ENCODE data around the gene PRTG. TPM values are rescaled to one million over a fixed set of nuclear protein-coding genes. Genes with fewer than 3 reads are reported as not detected.

The PRTG gene
- total RNA-seq, 1 experiment from 2014 or later = 39.1 TPM

DNA sequence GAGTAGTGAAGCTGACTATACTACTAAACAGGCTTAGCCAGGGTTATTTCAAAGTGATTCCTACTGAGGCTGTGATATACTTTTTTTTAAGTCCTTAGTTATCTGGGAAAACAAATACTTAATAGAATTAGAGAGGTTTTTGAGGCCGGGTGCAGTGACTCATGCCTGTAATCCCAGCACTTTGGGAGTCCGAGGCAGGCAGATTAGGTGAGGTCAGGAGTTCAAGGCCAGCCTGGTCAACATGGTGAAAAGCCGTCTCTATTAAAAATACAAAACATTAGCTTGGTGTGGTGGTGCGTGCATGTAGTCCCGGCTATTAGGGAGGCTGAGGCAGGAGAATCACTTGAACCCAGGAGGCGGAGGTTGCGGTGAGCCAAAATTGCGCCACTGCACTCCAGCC, 34.2 kb downstream of the PRTG start:
- no peaks in the 10 kb centered on the region for H3K9me3 ChIP-seq
- H3K27me3 ChIP-seq (replicated peaks; ENCODE audit: control insufficient read depth, insufficient read depth, low read length) = no peaks in the 10 kb centered on the region
- Mint-ChIP-seq H3K4me3 (ENCODE audit: unreplicated experiment) (no peak overlapping the region), H3K27ac (ENCODE audit: unreplicated experiment) (no peak overlapping the region), H3K9me3 (ENCODE audit: unreplicated experiment) (no peaks in the 10 kb centered on the region), H3K36me3 (ENCODE audit: insufficient read depth, unreplicated experiment) (peaks cover 5% of the 10 kb centered on the region), H3K27me3 (ENCODE audit: insufficient read depth, unreplicated experiment) (no peaks in the 10 kb centered on the region), H3K4me1 (ENCODE audit: low read depth, unreplicated experiment) (peaks cover 8% of the 10 kb centered on the region)
- intact Hi-C loops (cut with micrococcal nuclease; ENCODE audit: unreplicated experiment) = no loop called here
- ChIA-PET POLR2A (no interaction called here), CTCF (no interaction called here)
- H3K4me1 ChIP-seq = peaks cover 3% of the 10 kb centered on the region; the same call in 1 of the 2 replicates
- BruUV-seq (replicated peaks) = no TSS peak
- H3K36me3 ChIP-seq (ENCODE audit: control insufficient read depth, insufficient read depth, low read length) = no peaks in the 10 kb centered on the region
- no peak for DNase-seq
- TF ChIP-seq, protein P1, sequence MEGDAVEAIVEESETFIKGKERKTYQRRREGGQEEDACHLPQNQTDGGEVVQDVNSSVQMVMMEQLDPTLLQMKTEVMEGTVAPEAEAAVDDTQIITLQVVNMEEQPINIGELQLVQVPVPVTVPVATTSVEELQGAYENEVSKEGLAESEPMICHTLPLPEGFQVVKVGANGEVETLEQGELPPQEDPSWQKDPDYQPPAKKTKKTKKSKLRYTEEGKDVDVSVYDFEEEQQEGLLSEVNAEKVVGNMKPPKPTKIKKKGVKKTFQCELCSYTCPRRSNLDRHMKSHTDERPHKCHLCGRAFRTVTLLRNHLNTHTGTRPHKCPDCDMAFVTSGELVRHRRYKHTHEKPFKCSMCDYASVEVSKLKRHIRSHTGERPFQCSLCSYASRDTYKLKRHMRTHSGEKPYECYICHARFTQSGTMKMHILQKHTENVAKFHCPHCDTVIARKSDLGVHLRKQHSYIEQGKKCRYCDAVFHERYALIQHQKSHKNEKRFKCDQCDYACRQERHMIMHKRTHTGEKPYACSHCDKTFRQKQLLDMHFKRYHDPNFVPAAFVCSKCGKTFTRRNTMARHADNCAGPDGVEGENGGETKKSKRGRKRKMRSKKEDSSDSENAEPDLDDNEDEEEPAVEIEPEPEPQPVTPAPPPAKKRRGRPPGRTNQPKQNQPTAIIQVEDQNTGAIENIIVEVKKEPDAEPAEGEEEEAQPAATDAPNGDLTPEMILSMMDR (IDR thresholded peaks at IDR 0.05; ENCODE audit: insufficient read depth in 1 of 2, low read depth in 1 of 2, low read length in 1 of 2, severe bottlenecking in 1 of 2, unreplicated experiment in 1 of 2) = no peak
- H3K4me3 ChIP-seq (ENCODE audit: low read depth, low read length) = no peak overlapping the region

DNA sequence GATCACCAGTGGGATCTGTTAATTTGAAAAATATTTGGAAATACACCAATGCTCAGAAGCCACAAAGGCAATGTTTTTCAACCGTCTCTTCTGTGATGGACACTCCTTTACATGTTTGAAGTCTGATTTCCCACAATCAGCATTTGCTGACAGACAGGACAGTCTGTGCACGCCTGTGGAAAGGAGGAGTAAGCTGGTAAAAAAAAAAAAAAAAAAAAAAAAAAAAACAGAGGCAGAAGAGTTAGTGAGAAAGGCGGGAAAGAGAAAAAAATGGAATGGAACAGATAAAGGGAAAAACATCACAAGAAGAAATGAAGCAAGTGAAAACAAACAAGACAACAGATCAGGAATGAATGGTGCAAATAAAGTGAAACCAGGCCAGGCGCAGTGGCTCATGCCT, 35.0 kb downstream of the PRTG start:
- CTCF ChIA-PET = no interaction called here
- Histone ChIP-seq H3K4me1 (peaks cover 3% of the 10 kb centered on the region; the same call in 1 of the 2 replicates), H3K9me3 (no peaks in the 10 kb centered on the region), H3K4me3 (ENCODE audit: low read depth, low read length) (no peak overlapping the region), H3K27me3 (replicated peaks; ENCODE audit: control insufficient read depth, insufficient read depth, low read length) (no peaks in the 10 kb centered on the region), H3K36me3 (ENCODE audit: control insufficient read depth, insufficient read depth, low read length) (no peaks in the 10 kb centered on the region)
- H3K27ac Mint-ChIP-seq (ENCODE audit: unreplicated experiment) = peak overlapping the region; percentile 10
- no peaks in the 10 kb centered on the region for H3K27me3 Mint-ChIP-seq (ENCODE audit: insufficient read depth, unreplicated experiment)
- peaks cover 5% of the 10 kb centered on the region for H3K36me3 Mint-ChIP-seq (ENCODE audit: insufficient read depth, unreplicated experiment)
- no peaks in the 10 kb centered on the region for H3K9me3 Mint-ChIP-seq (ENCODE audit: unreplicated experiment)
- no peak for DNase-seq
- POLR2A ChIA-PET = no interaction called here
- intact Hi-C loops (cut with micrococcal nuclease; ENCODE audit: unreplicated experiment) = no loop called here
- no TSS peak for BruUV-seq (replicated peaks)
- peaks cover 8% of the 10 kb centered on the region for H3K4me1 Mint-ChIP-seq (ENCODE audit: low read depth, unreplicated experiment)
- TF ChIP-seq, protein P1 (IDR thresholded peaks at IDR 0.05; ENCODE audit: insufficient read depth in 1 of 2, low read depth in 1 of 2, low read length in 1 of 2, severe bottlenecking in 1 of 2, unreplicated experiment in 1 of 2) = no peak
- H3K4me3 Mint-ChIP-seq (ENCODE audit: unreplicated experiment) = no peak overlapping the region

DNA sequence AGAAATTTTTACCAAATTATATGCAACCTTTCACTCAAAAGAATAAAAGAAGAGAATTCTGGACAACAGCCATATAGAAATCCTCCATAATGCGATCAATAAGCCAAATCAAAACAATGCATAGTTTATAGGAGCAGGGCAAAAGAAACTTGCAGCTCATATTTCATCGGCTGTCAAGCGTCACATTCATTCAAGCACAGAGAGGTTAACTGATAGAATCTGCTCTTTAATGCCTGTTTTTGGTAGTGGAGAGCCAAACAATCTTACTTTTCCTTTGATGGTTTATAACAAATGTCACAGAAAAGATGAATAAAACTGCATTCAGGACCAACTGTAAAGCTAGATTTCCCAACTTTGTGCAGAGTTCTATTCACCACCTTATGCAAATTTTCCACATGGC, 35.4 kb downstream of the PRTG start:
- Mint-ChIP-seq H3K9me3 (ENCODE audit: unreplicated experiment) (no peaks in the 10 kb centered on the region), H3K27me3 (ENCODE audit: insufficient read depth, unreplicated experiment) (no peaks in the 10 kb centered on the region), H3K4me1 (ENCODE audit: low read depth, unreplicated experiment) (peaks cover 8% of the 10 kb centered on the region), H3K27ac (ENCODE audit: unreplicated experiment) (peak overlapping the region; percentile 10), H3K36me3 (ENCODE audit: insufficient read depth, unreplicated experiment) (peaks cover 5% of the 10 kb centered on the region), H3K4me3 (ENCODE audit: unreplicated experiment) (no peak overlapping the region)
- CTCF ChIA-PET = no interaction called here
- intact Hi-C loops (cut with micrococcal nuclease; ENCODE audit: unreplicated experiment) = no loop called here
- H3K36me3 ChIP-seq (ENCODE audit: control insufficient read depth, insufficient read depth, low read length) = no peaks in the 10 kb centered on the region
- peaks cover 3% of the 10 kb centered on the region; the same call in 1 of the 2 replicates for H3K4me1 ChIP-seq
- POLR2A ChIA-PET = no interaction called here
- BruUV-seq (replicated peaks) = no TSS peak
- TF ChIP-seq, protein P1 (IDR thresholded peaks at IDR 0.05; ENCODE audit: insufficient read depth in 1 of 2, low read depth in 1 of 2, low read length in 1 of 2, severe bottlenecking in 1 of 2, unreplicated experiment in 1 of 2) = no peak
- DNase-seq = no peak
- no peaks in the 10 kb centered on the region for H3K27me3 ChIP-seq (replicated peaks; ENCODE audit: control insufficient read depth, insufficient read depth, low read length)
- no peaks in the 10 kb centered on the region for H3K9me3 ChIP-seq
- H3K4me3 ChIP-seq (ENCODE audit: low read depth, low read length) = no peak overlapping the region
